Activated naive CD4-positive, alpha-beta T cell treated with anti-CD3 and anti-CD28 coated beads, Interleukin-2, amount 50 U/mL, for 72 hours (primary cell): Measurements from ENCODE around the gene FGR. TPM values are rescaled to one million over a fixed set of nuclear protein-coding genes. Genes with fewer than 3 reads are reported as not detected.
A peak's percentile ranks its signal among the peaks of the same experiment; 100 is the strongest.

Experiments
- ATAC-seq, 2 donors: fragments of 150-1000 bp; cut with Tn5 transposase; 2 replicates each; pipeline ENCODE4 v1.10.0; 2021; ENCODE audit warnings: mild to moderate bottlenecking in 2 of 2, moderate library complexity in 2 of 2
- DNase-seq, 2 donors: peaks; one replicate each; pipeline ENCODE4 v3.0.0; 2021 to 2022; ENCODE audit warnings: low spot score in 2 of 2
- H3K27ac Mint-ChIP-seq, 2 donors: one replicate each; pipeline ENCODE4 v1.8.0; 2022; ENCODE audit warnings: mild to moderate bottlenecking in 2 of 2, mixed read lengths in 2 of 2
- H3K36me3 Mint-ChIP-seq, 2 donors: one replicate each; pipeline ENCODE4 v1.8.0; 2022; ENCODE audit warnings: mixed read lengths in 2 of 2
- H3K9me3 Mint-ChIP-seq, 2 donors: one replicate each; pipeline ENCODE4 v1.8.0; 2022; ENCODE audit warnings: mixed read lengths in 2 of 2
- total RNA-seq, 2 donors: library from RNA; stranded (reverse); gene quantifications; one replicate each; pipeline ENCODE4 v1.2.3, GENCODE V29; 2022

FGR gene
- total RNA-seq, 2 donors from 2014 or later: 0.29 to 0.68 TPM

GRCh38 chr1:27572019-27572678 is 62.8 kb downstream of the FGR start:
- ATAC-seq (no peak), DNase-seq (no peak)
- Mint-ChIP-seq H3K27ac (peak overlapping the region in 1 of 2 donors; percentile 44), H3K9me3 (no peaks in the 10 kb centered on the region), H3K36me3 (no peaks in the 10 kb centered on the region)

GRCh38 chr1:27571439-27572018 is 63.5 kb downstream of the FGR start:
- DNase-seq: no peak
- H3K27ac Mint-ChIP-seq: no peak overlapping the region
- ATAC-seq: no peak
- H3K36me3 Mint-ChIP-seq: no peaks in the 10 kb centered on the region
- H3K9me3 Mint-ChIP-seq: no peaks in the 10 kb centered on the region

- DNase-seq: no peak
- Mint-ChIP-seq H3K9me3 (no peaks in the 10 kb centered on the region), H3K27ac (no peak overlapping the region), H3K36me3 (no peaks in the 10 kb centered on the region)
- no peak for ATAC-seq
Observed at GRCh38 chr1:27570784-27571183, 64.2 kb downstream of the FGR start.

GRCh38 chr1:27570356-27570755 is 64.6 kb downstream of the FGR start:
- ATAC-seq (no peak), DNase-seq (no peak)
- Mint-ChIP-seq H3K9me3 (no peaks in the 10 kb centered on the region), H3K36me3 (no peaks in the 10 kb centered on the region), H3K27ac (no peak overlapping the region)

GRCh38 chr1:27569506-27570291 is 65.3 kb downstream of the FGR start:
- ATAC-seq (no peak), DNase-seq (no peak)
- no peaks in the 10 kb centered on the region for H3K36me3 Mint-ChIP-seq
- H3K9me3 Mint-ChIP-seq: no peaks in the 10 kb centered on the region
- H3K27ac Mint-ChIP-seq: no peak overlapping the region

- DNase-seq: no peak
- Mint-ChIP-seq H3K9me3 (no peaks in the 10 kb centered on the region), H3K27ac (no peak overlapping the region), H3K36me3 (no peaks in the 10 kb centered on the region)
- ATAC-seq: peak; percentile 5 to 19
Observed at GRCh38 chr1:27569088-27569460, 65.9 kb downstream of the FGR start.

- ATAC-seq (peak; percentile 91 to 95), DNase-seq (peak; percentile 88 to 97)
- Mint-ChIP-seq H3K27ac (no peak overlapping the region), H3K36me3 (no peaks in the 10 kb centered on the region), H3K9me3 (no peaks in the 10 kb centered on the region)
Observed at GRCh38 chr1:27568300-27569087, 66.5 kb downstream of the FGR start.

GRCh38 chr1:27567971-27568299 is 67.0 kb downstream of the FGR start:
- DNase-seq (no peak), ATAC-seq (peak in 1 of 2 donors; percentile 2)
- no peaks in the 10 kb centered on the region for H3K36me3 Mint-ChIP-seq
- no peak overlapping the region for H3K27ac Mint-ChIP-seq
- H3K9me3 Mint-ChIP-seq: no peaks in the 10 kb centered on the region

- Mint-ChIP-seq H3K9me3 (no peaks in the 10 kb centered on the region), H3K27ac (no peak overlapping the region), H3K36me3 (no peaks in the 10 kb centered on the region)
- no peak for ATAC-seq
- no peak for DNase-seq
Observed at GRCh38 chr1:27567146-27567526, 67.8 kb downstream of the FGR start.

- H3K9me3 Mint-ChIP-seq: no peaks in the 10 kb centered on the region
- H3K27ac Mint-ChIP-seq: peak overlapping the region; percentile 42 to 53
- no peak for DNase-seq
- H3K36me3 Mint-ChIP-seq: no peaks in the 10 kb centered on the region
- ATAC-seq: no peak
Observed at GRCh38 chr1:27566462-27567145, 68.4 kb downstream of the FGR start.

- H3K27ac Mint-ChIP-seq: no peak overlapping the region
Observed at GRCh38 chr1:27564710-27565649, 70.0 kb downstream of the FGR start.

GRCh38 chr1:27563591-27564471 is 71.2 kb downstream of the FGR start:
- no peaks in the 10 kb centered on the region for H3K36me3 Mint-ChIP-seq
- no peak overlapping the region for H3K27ac Mint-ChIP-seq
- no peaks in the 10 kb centered on the region for H3K9me3 Mint-ChIP-seq
- no peak for ATAC-seq
- DNase-seq: no peak

More at GRCh38 chr1:27564710-27565649, 70.0 kb downstream of the FGR start:
- ATAC-seq: no peak
- no peak for DNase-seq
- no peaks in the 10 kb centered on the region for H3K36me3 Mint-ChIP-seq
- H3K9me3 Mint-ChIP-seq: no peaks in the 10 kb centered on the region

- H3K27ac Mint-ChIP-seq: no peak overlapping the region
- H3K9me3 Mint-ChIP-seq: no peaks in the 10 kb centered on the region
- ATAC-seq: no peak
- H3K36me3 Mint-ChIP-seq: no peaks in the 10 kb centered on the region
- no peak for DNase-seq
Observed at GRCh38 chr1:27563341-27563590, 71.7 kb downstream of the FGR start.

- Mint-ChIP-seq H3K9me3 (no peaks in the 10 kb centered on the region), H3K27ac (peak overlapping the region in 1 of 2 donors; percentile 32), H3K36me3 (no peaks in the 10 kb centered on the region)
- no peak for DNase-seq
- no peak for ATAC-seq
Observed at GRCh38 chr1:27562534-27563340, 72.2 kb downstream of the FGR start.
